Measurements from ENCODE around the gene IL24. TPM values are rescaled to one million over a fixed set of nuclear protein-coding genes. Genes with fewer than 3 reads are reported as not detected.

Gene IL24
- total and polyA plus RNA-seq, 10 of the 15 experiments (the other 5 are each of a cell fraction or from before 2014, with no cell fraction given): 0.05 to 19.8 (median 0.35) TPM; not detected in 1

- H4K20me1 ChIP-seq (ENCODE audit: control insufficient read depth, insufficient read depth): no peaks in the 10 kb centered on the region
- H2AFZ ChIP-seq (ENCODE audit: control insufficient read depth, low read depth, low read length): no peak overlapping the region
- ATAC-seq (no peak), DNase-seq (ENCODE audit: low read depth, low spot score) (no peak), FAIRE-seq (no peak)
- H3K9ac ChIP-seq (ENCODE audit: control insufficient read depth, insufficient read depth, low read length): no peak overlapping the region
- intact Hi-C loops (cut with micrococcal nuclease; ENCODE audit: unreplicated experiment) (no loop called here), in situ Hi-C loops (cut with MboI) (no loop called here)
- no peaks in the 10 kb centered on the region for H3K4me1 ChIP-seq (ENCODE audit: control insufficient read depth, insufficient read depth, low read length)
- WGBS (ENCODE audit: insufficient coverage, insufficient replicate concordance, low lambda C conversion rate, missing lambda C conversion rate): 58% methylated on average over 1 of the region's 1 CpG
- SMC1A ChIA-PET (ENCODE audit: uncharacterized antibody, unreplicated experiment): interaction anchor here (0.9 to 2.3 kb wide), 4 partner anchors 12 to 86 kb away, joined by 4 to 7 read pairs (median 4); no protein-coding TSS in a partner anchor
- RAD21 ChIA-PET (ENCODE audit: unreplicated experiment): no interaction called here
- no peaks in the 10 kb centered on the region for H3K27me3 ChIP-seq (replicated peaks in 1 of 2; ENCODE audit: control insufficient read depth in 2 of 2, insufficient read depth in 2 of 2, low read length in 1 of 2)
- no peak overlapping the region for H3K27ac ChIP-seq (ENCODE audit: control insufficient read depth, insufficient read depth)
- H3K79me2 ChIP-seq (ENCODE audit: control insufficient read depth, insufficient read depth, low read length): no peaks in the 10 kb centered on the region
- no peaks in the 10 kb centered on the region for H3K36me3 ChIP-seq (ENCODE audit: control insufficient read depth in 2 of 2, insufficient read depth in 2 of 2, low read length in 1 of 2)
- CTCF ChIA-PET: interaction anchor here (0.9 to 3.9 kb wide), 5 partner anchors 38 to 184 kb away, joined by 3 to 13 read pairs (median 5); no protein-coding TSS in a partner anchor
- BruUV-seq (replicated peaks): no TSS peak
- no peaks in the 10 kb centered on the region; the same call in 2 of the 3 replicates for H3K9me3 ChIP-seq (replicated peaks; ENCODE audit: control insufficient read depth, insufficient read depth, low read length)
- H3K4me2 ChIP-seq (ENCODE audit: control insufficient read depth, insufficient read depth): no peak overlapping the region
- POLR2A ChIA-PET: no interaction called here
- H3K4me3 ChIP-seq: no peak overlapping the region
- TF ChIP-seq EP300 (IDR thresholded peaks at IDR 0.05; ENCODE audit: borderline replicate concordance in 1 of 2, control insufficient read depth in 1 of 2, low read depth in 2 of 2, low read length in 2 of 2) (no peak), IRF4 (IDR thresholded peaks at IDR 0.05; ENCODE audit: low read depth, low read length) (no peak), RUNX3 (IDR thresholded peaks at IDR 0.05; ENCODE audit: low read length) (no peak), TCF3 (IDR thresholded peaks at IDR 0.05; ENCODE audit: borderline replicate concordance, insufficient read depth, low read depth, low read length) (no peak), PRDM15 (CRISPR knock-in tag; IDR thresholded peaks at IDR 0.05) (no peak), BMI1 (IDR thresholded peaks at IDR 0.05; ENCODE audit: borderline replicate concordance) (no peak), STAT3 (IDR thresholded peaks at IDR 0.05; ENCODE audit: low read depth, low read length) (no peak), NBN (IDR thresholded peaks at IDR 0.05) (no peak), TBL1XR1 (IDR thresholded peaks at IDR 0.05; ENCODE audit: low read depth, low read length) (no peak), ZNF622 (IDR thresholded peaks at IDR 0.05) (no peak), MAX (IDR thresholded peaks at IDR 0.05; ENCODE audit: low read depth, low read length) (no peak), GATAD2B (conservative IDR thresholded peaks at IDR 0.05; ENCODE audit: low read depth) (no peak), NKRF (conservative IDR thresholded peaks at IDR 0.05) (no peak)
- TF ChIP-seq, protein P1, sequence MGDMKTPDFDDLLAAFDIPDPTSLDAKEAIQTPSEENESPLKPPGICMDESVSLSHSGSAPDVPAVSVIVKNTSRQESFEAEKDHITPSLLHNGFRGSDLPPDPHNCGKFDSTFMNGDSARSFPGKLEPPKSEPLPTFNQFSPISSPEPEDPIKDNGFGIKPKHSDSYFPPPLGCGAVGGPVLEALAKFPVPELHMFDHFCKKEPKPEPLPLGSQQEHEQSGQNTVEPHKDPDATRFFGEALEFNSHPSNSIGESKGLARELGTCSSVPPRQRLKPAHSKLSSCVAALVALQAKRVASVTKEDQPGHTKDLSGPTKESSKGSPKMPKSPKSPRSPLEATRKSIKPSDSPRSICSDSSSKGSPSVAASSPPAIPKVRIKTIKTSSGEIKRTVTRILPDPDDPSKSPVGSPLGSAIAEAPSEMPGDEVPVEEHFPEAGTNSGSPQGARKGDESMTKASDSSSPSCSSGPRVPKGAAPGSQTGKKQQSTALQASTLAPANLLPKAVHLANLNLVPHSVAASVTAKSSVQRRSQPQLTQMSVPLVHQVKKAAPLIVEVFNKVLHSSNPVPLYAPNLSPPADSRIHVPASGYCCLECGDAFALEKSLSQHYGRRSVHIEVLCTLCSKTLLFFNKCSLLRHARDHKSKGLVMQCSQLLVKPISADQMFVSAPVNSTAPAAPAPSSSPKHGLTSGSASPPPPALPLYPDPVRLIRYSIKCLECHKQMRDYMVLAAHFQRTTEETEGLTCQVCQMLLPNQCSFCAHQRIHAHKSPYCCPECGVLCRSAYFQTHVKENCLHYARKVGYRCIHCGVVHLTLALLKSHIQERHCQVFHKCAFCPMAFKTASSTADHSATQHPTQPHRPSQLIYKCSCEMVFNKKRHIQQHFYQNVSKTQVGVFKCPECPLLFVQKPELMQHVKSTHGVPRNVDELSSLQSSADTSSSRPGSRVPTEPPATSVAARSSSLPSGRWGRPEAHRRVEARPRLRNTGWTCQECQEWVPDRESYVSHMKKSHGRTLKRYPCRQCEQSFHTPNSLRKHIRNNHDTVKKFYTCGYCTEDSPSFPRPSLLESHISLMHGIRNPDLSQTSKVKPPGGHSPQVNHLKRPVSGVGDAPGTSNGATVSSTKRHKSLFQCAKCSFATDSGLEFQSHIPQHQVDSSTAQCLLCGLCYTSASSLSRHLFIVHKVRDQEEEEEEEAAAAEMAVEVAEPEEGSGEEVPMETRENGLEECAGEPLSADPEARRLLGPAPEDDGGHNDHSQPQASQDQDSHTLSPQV (IDR thresholded peaks at IDR 0.05): no peak
Observed at GRCh38 chr1:206847946-206848345, 49.3 kb upstream of the IL24 start.
